ENCODE data around the gene SLC25A6.
"Not testable (repeated sequence)": the region's sequence is repeated elsewhere in the genome, so short reads cannot be mapped to it uniquely, and the experiment has no call there.

The SLC25A6 gene

DNA sequence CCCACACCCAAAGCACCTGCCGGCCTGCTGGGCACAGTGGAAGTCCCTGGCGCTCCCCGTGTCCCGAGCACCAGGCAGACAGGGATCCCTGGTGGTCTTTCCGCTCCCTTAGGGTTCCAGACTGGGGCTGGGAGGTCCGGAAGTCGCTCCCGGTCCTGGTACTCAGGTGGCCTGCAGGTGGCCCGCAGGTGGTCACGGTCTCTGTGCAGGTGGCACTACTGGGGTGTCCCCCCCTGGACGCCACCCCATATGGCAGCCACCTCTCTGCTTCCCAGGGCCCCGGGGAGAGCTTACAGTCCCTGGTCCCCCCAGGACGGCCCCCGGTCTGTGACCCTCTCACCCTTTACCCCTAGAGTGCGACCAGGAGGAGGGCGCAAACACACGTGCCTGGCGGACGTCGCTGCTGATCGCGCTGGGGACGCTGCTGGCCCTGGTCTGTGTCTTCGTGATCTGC is 13.6 kb downstream of the SLC25A6 start:
- no peak overlapping the region for H3K4me2 ChIP-seq (ENCODE audit: low read length)
- H3K9ac ChIP-seq (ENCODE audit: low read length) = no peak overlapping the region
- TF ChIP-seq EZH2 (IDR thresholded peaks at IDR 0.05; ENCODE audit: borderline replicate concordance, low read length) = no peak
- TF ChIP-seq, protein P1, sequence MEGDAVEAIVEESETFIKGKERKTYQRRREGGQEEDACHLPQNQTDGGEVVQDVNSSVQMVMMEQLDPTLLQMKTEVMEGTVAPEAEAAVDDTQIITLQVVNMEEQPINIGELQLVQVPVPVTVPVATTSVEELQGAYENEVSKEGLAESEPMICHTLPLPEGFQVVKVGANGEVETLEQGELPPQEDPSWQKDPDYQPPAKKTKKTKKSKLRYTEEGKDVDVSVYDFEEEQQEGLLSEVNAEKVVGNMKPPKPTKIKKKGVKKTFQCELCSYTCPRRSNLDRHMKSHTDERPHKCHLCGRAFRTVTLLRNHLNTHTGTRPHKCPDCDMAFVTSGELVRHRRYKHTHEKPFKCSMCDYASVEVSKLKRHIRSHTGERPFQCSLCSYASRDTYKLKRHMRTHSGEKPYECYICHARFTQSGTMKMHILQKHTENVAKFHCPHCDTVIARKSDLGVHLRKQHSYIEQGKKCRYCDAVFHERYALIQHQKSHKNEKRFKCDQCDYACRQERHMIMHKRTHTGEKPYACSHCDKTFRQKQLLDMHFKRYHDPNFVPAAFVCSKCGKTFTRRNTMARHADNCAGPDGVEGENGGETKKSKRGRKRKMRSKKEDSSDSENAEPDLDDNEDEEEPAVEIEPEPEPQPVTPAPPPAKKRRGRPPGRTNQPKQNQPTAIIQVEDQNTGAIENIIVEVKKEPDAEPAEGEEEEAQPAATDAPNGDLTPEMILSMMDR (IDR thresholded peaks at IDR 0.05; ENCODE audit: low read length) = no peak
- H3K27me3 ChIP-seq (ENCODE audit: insufficient read depth, low read length) = no peaks in the 10 kb centered on the region
- peaks cover 3% of the 10 kb centered on the region for H3K36me3 ChIP-seq (ENCODE audit: insufficient read depth, low read length)
- no peak overlapping the region for H3K4me3 ChIP-seq (ENCODE audit: low read depth, low read length, poor library complexity, severe bottlenecking)
- H3K9me2 ChIP-seq (ENCODE audit: low read depth, low read length) = no peaks in the 10 kb centered on the region
- no peaks in the 10 kb centered on the region for H3K4me1 ChIP-seq (ENCODE audit: insufficient read depth, low read length, severe bottlenecking)
- no peak overlapping the region for H3K27ac ChIP-seq (ENCODE audit: low read depth, low read length, poor library complexity, severe bottlenecking)
- H3K79me2 ChIP-seq (ENCODE audit: insufficient read depth, low read length) = no peaks in the 10 kb centered on the region
- H3F3A ChIP-seq (ENCODE audit: insufficient read depth, low read length) = no peaks in the 10 kb centered on the region
- no peaks in the 10 kb centered on the region for H4K20me1 ChIP-seq (ENCODE audit: insufficient read depth, low read length)
- H3K9me3 ChIP-seq (ENCODE audit: low read length) = no peaks in the 10 kb centered on the region
- H2AFZ ChIP-seq (ENCODE audit: low read length) = no peak overlapping the region

DNA sequence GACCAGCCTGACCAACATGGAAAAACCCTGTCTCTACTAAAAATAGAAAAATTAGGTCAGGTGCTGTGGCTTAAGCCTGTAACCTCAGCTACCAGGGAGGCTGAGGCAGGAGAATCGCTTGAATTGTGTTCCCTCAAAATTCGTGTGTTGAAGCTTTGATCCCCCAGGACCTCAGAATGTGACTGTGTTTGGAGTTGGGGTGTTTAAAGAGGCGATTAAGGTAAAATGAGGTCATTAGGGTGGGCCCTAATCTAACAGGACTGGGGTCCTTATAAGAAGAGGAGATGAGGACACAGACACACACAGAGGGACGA is 23.6 kb downstream of the SLC25A6 start:
- TF ChIP-seq, protein P1 (IDR thresholded peaks at IDR 0.05; ENCODE audit: low read length) = no peak
- TF ChIP-seq EZH2 (IDR thresholded peaks at IDR 0.05; ENCODE audit: borderline replicate concordance, low read length) = no peak
- H4K20me1 ChIP-seq (ENCODE audit: insufficient read depth, low read length) = no peaks in the 10 kb centered on the region
- H3K4me1 ChIP-seq (ENCODE audit: insufficient read depth, low read length, severe bottlenecking) = no peaks in the 10 kb centered on the region
- no peak overlapping the region for H3K4me3 ChIP-seq (ENCODE audit: low read depth, low read length, poor library complexity, severe bottlenecking)
- no peaks in the 10 kb centered on the region for H3F3A ChIP-seq (ENCODE audit: insufficient read depth, low read length)
- H2AFZ ChIP-seq (ENCODE audit: low read length) = no peak overlapping the region
- H3K4me2 ChIP-seq (ENCODE audit: low read length) = no peak overlapping the region
- H3K27ac ChIP-seq (ENCODE audit: low read depth, low read length, poor library complexity, severe bottlenecking) = no peak overlapping the region
- H3K36me3 ChIP-seq (ENCODE audit: insufficient read depth, low read length) = no peaks in the 10 kb centered on the region
- H3K9me3 ChIP-seq (ENCODE audit: low read length) = no peaks in the 10 kb centered on the region
- H3K79me2 ChIP-seq (ENCODE audit: insufficient read depth, low read length) = no peaks in the 10 kb centered on the region
- no peak overlapping the region for H3K9ac ChIP-seq (ENCODE audit: low read length)
- H3K27me3 ChIP-seq (ENCODE audit: insufficient read depth, low read length) = no peaks in the 10 kb centered on the region
- no peaks in the 10 kb centered on the region for H3K9me2 ChIP-seq (ENCODE audit: low read depth, low read length)

DNA sequence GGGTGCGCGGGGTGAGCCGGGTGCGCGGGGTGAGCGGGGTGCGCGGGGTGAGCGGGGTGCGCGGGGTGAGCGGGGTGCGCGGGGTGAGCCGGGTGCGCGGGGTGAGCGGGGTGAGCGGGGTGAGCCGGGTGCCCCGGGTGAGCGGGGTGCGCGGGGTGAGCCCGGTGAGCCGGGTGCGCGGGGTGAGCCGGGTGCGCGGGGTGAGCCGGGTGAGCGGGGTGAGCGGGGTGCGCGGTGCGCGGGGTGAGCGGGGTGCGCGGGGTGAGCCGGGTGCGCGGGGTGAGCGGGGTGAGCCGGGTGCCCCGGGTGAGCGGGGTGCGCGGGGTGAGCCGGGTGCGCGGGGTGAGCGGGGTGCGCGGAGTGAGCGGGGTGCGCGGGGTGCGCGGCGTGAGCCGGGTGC is 25.6 kb downstream of the SLC25A6 start:
- not testable (repeated sequence) for H3K9me3 ChIP-seq (ENCODE audit: low read length); H3K36me3 ChIP-seq (ENCODE audit: insufficient read depth, low read length); H3K9ac ChIP-seq (ENCODE audit: low read length)

DNA sequence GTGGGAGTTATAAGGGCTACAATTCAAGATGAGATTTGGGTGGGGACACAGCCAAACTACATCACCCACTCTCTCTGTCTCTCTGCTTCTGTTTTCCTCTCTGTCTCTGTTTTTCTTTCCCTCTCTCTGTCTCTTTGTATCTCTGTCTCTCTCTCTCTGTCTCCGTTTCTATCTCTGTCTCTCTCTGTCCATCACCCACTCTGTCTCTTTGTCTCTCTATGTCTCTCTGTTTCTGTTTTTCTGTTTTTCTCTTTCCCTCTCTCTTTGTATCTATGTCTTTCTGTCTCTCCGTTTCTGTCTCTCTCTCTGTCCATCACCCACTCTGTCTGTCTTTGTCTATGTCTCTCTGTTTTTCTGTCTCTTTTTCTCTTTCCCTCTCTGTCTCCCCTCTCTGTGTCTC is 30.0 kb downstream of the SLC25A6 start:
- H3K9me3 ChIP-seq (ENCODE audit: low read length) = no peaks in the 10 kb centered on the region
- H3K9ac ChIP-seq (ENCODE audit: low read length) = no peak overlapping the region
- H2AFZ ChIP-seq (ENCODE audit: low read length) = no peak overlapping the region
- no peaks in the 10 kb centered on the region for H3K9me2 ChIP-seq (ENCODE audit: low read depth, low read length)
- H3K4me1 ChIP-seq (ENCODE audit: insufficient read depth, low read length, severe bottlenecking) = no peaks in the 10 kb centered on the region
- no peaks in the 10 kb centered on the region for H4K20me1 ChIP-seq (ENCODE audit: insufficient read depth, low read length)
- TF ChIP-seq, protein P1 (IDR thresholded peaks at IDR 0.05; ENCODE audit: low read length) = no peak
- TF ChIP-seq EZH2 (IDR thresholded peaks at IDR 0.05; ENCODE audit: borderline replicate concordance, low read length) = no peak
- H3K79me2 ChIP-seq (ENCODE audit: insufficient read depth, low read length) = no peaks in the 10 kb centered on the region
- H3K4me3 ChIP-seq (ENCODE audit: low read depth, low read length, poor library complexity, severe bottlenecking) = no peak overlapping the region
- H3K36me3 ChIP-seq (ENCODE audit: insufficient read depth, low read length) = no peaks in the 10 kb centered on the region
- H3F3A ChIP-seq (ENCODE audit: insufficient read depth, low read length) = no peaks in the 10 kb centered on the region
- no peaks in the 10 kb centered on the region for H3K27me3 ChIP-seq (ENCODE audit: insufficient read depth, low read length)
- no peak overlapping the region for H3K4me2 ChIP-seq (ENCODE audit: low read length)
- H3K27ac ChIP-seq (ENCODE audit: low read depth, low read length, poor library complexity, severe bottlenecking) = no peak overlapping the region

More for the DNA sequence above, 25.6 kb downstream of the SLC25A6 start:
- not testable (repeated sequence) for H4K20me1 ChIP-seq (ENCODE audit: insufficient read depth, low read length); H3K79me2 ChIP-seq (ENCODE audit: insufficient read depth, low read length); H3K4me3 ChIP-seq (ENCODE audit: low read depth, low read length, poor library complexity, severe bottlenecking); H3K4me2 ChIP-seq (ENCODE audit: low read length); H3F3A ChIP-seq (ENCODE audit: insufficient read depth, low read length); H3K27ac ChIP-seq (ENCODE audit: low read depth, low read length, poor library complexity, severe bottlenecking); H2AFZ ChIP-seq (ENCODE audit: low read length); H3K9me2 ChIP-seq (ENCODE audit: low read depth, low read length); H3K27me3 ChIP-seq (ENCODE audit: insufficient read depth, low read length); H3K4me1 ChIP-seq (ENCODE audit: insufficient read depth, low read length, severe bottlenecking)

All from OCI-LY1 (cell line).